ENCODE results near the gene S100A13.
"Not testable (repeated sequence)": the region's sequence is repeated elsewhere in the genome, so short reads cannot be mapped to it uniquely, and the experiment has no call there.

S100A13 gene

GRCh38 chr1:153626904-153627714 lies at the start of gene S100A13:
TSS of gene S100A13 (minus strand) at chr1:153627505. CDS start at chr1:153626472, 1,033 bp downstream.
- no peak for DNase-seq

GRCh38 chr1:153673511-153673910 lies 46.2 kb upstream of the S100A13 start:
- DNase-seq, result no peak

GRCh38 chr1:153671628-153672353 lies 44.5 kb upstream of the S100A13 start:
- not testable (repeated sequence) for DNase-seq

GRCh38 chr1:153670859-153671627 lies 43.7 kb upstream of the S100A13 start, which contains the start of gene ILF2:
TSS of gene ILF2 (minus strand) at chr1:153670993. CDS start at chr1:153670922, 71 bp downstream.
- peak; percentile 91 for DNase-seq

- DNase-seq, result no peak
These were observed 43.1 kb upstream of the S100A13 start for GRCh38 chr1:153670257-153670858.

GRCh38 chr1:153669606-153670005 lies 42.3 kb upstream of the S100A13 start:
- no peak for DNase-seq

GRCh38 chr1:153668672-153669071 lies 41.4 kb upstream of the S100A13 start:
- not testable (repeated sequence) for DNase-seq

GRCh38 chr1:153667439-153667838 lies 40.1 kb upstream of the S100A13 start:
- no peak for DNase-seq

- DNase-seq, result no peak
These were observed 35.9 kb upstream of the S100A13 start for GRCh38 chr1:153663211-153663610.

- DNase-seq, result no peak
These were observed 35.0 kb upstream of the S100A13 start for GRCh38 chr1:153662269-153662668.

GRCh38 chr1:153661111-153661708 lies 33.9 kb upstream of the S100A13 start:
- DNase-seq, result no peak

- DNase-seq, result no peak
These were observed 32.4 kb upstream of the S100A13 start for GRCh38 chr1:153659656-153660055.

- DNase-seq, result no peak
These were observed 31.9 kb upstream of the S100A13 start for GRCh38 chr1:153659175-153659534.

GRCh38 chr1:153658400-153659174 lies 31.3 kb upstream of the S100A13 start, which contains the start of gene SNAPIN:
TSS of gene SNAPIN (plus strand) at chr1:153658703. CDS start at chr1:153658744, 41 bp downstream.
- DNase-seq, result peak; percentile 78

- DNase-seq, result no peak
These were observed 28.0 kb upstream of the S100A13 start for GRCh38 chr1:153655333-153655732.

GRCh38 chr1:153652805-153653500 lies 25.6 kb upstream of the S100A13 start:
- no peak for DNase-seq

- DNase-seq, result no peak
These were observed 24.5 kb upstream of the S100A13 start for GRCh38 chr1:153651771-153652170.

GRCh38 chr1:153649863-153650235 lies 22.5 kb upstream of the S100A13 start:
- DNase-seq, result no peak

- no peak for DNase-seq
These were observed 22.0 kb upstream of the S100A13 start for GRCh38 chr1:153649137-153649862.

- DNase-seq, result no peak
These were observed 20.8 kb upstream of the S100A13 start for GRCh38 chr1:153648000-153648643.
